Measurements from ENCODE around the gene PRKACG. TPM values are rescaled to one million over a fixed set of nuclear protein-coding genes. Genes with fewer than 3 reads are reported as not detected.

PRKACG gene
- total and polyA plus RNA-seq, 8 donors = not detected

GRCh38 chr9:68980341-68980914 is 33.5 kb downstream of the PRKACG start:
- DNase-seq (no peak), FAIRE-seq (no peak), ATAC-seq (peak; percentile 15 to 52 (median 30))
- Histone ChIP-seq H3K9me3 (no peaks in the 10 kb centered on the region), H3K4me3 (no peak overlapping the region), H3K36me3 (no peaks in the 10 kb centered on the region), H3K27ac (peak overlapping the region in 2 of 4 donors; percentile 7 to 60), H3K27me3 (no peaks in the 10 kb centered on the region), H3K4me1 (peaks cover 5 to 18% (median 8%) of the 10 kb centered on the region in 3 donors)
- WGBS, 2 donors = 44 to 62% methylated on average over 3 of the region's 3 CpGs
- intact Hi-C loops (cut with DNase I) = no loop called here
- no peak for TF ChIP-seq CTCF (IDR thresholded peaks at IDR 0.05)

- WGBS, 2 donors = 59 to 60% methylated on average over 9 of the region's 9 CpGs
- peak; percentile 25 to 62 (median 48) for ATAC-seq
- H3K4me1 ChIP-seq = peaks cover 8 to 18% (median 12%) of the 10 kb centered on the region in 3 donors
Observed at GRCh38 chr9:68979538-68980314, 34.2 kb downstream of the PRKACG start.

GRCh38 chr9:68978501-68978900 is 35.4 kb downstream of the PRKACG start:
- no peak for FAIRE-seq
- H3K27me3 ChIP-seq = no peaks in the 10 kb centered on the region
- no peak overlapping the region for H3K4me3 ChIP-seq
- peaks cover 8 to 18% (median 12%) of the 10 kb centered on the region in 3 donors for H3K4me1 ChIP-seq
- no peak for ATAC-seq
- no peaks in the 10 kb centered on the region for H3K36me3 ChIP-seq
- DNase-seq = no peak
- 94 to 97% methylated on average over 3 of the region's 3 CpGs for WGBS, 2 donors
- no peaks in the 10 kb centered on the region for H3K9me3 ChIP-seq
- intact Hi-C loops (cut with DNase I) = no loop called here
- no peak overlapping the region for H3K27ac ChIP-seq
- no peak for TF ChIP-seq CTCF (IDR thresholded peaks at IDR 0.05)

More at GRCh38 chr9:68979538-68980314, 34.2 kb downstream of the PRKACG start:
- Histone ChIP-seq H3K27ac (peak overlapping the region in 2 of 4 donors; percentile 7 to 60), H3K9me3 (no peaks in the 10 kb centered on the region), H3K27me3 (no peaks in the 10 kb centered on the region), H3K36me3 (no peaks in the 10 kb centered on the region), H3K4me3 (no peak overlapping the region)
- FAIRE-seq (no peak), DNase-seq (no peak)
- TF ChIP-seq CTCF (IDR thresholded peaks at IDR 0.05) = no peak
- intact Hi-C loops (cut with DNase I) = no loop called here

- DNase-seq = no peak
- WGBS, 2 donors = 81 to 83% methylated on average over 4 of the region's 4 CpGs
Observed at GRCh38 chr9:68978066-68978465, 35.8 kb downstream of the PRKACG start.

More at GRCh38 chr9:68978066-68978465, 35.8 kb downstream of the PRKACG start:
- TF ChIP-seq CTCF (IDR thresholded peaks at IDR 0.05) = no peak
- Histone ChIP-seq H3K9me3 (no peaks in the 10 kb centered on the region), H3K27ac (no peak overlapping the region), H3K4me1 (peaks cover 8 to 18% (median 12%) of the 10 kb centered on the region in 3 donors), H3K4me3 (no peak overlapping the region), H3K36me3 (no peaks in the 10 kb centered on the region), H3K27me3 (no peaks in the 10 kb centered on the region)
- ATAC-seq = no peak
- intact Hi-C loops (cut with DNase I) = no loop called here
- no peak for FAIRE-seq
